ENCODE results near the gene SDR39U1.

- TF ChIP-seq, protein P1, sequence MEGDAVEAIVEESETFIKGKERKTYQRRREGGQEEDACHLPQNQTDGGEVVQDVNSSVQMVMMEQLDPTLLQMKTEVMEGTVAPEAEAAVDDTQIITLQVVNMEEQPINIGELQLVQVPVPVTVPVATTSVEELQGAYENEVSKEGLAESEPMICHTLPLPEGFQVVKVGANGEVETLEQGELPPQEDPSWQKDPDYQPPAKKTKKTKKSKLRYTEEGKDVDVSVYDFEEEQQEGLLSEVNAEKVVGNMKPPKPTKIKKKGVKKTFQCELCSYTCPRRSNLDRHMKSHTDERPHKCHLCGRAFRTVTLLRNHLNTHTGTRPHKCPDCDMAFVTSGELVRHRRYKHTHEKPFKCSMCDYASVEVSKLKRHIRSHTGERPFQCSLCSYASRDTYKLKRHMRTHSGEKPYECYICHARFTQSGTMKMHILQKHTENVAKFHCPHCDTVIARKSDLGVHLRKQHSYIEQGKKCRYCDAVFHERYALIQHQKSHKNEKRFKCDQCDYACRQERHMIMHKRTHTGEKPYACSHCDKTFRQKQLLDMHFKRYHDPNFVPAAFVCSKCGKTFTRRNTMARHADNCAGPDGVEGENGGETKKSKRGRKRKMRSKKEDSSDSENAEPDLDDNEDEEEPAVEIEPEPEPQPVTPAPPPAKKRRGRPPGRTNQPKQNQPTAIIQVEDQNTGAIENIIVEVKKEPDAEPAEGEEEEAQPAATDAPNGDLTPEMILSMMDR (IDR thresholded peaks at IDR 0.05; ENCODE audit: poor library complexity, severe bottlenecking), result no peak
- TF ChIP-seq POLR2AphosphoS5 (IDR thresholded peaks at IDR 0.05) (no peak), RAD21 (conservative IDR thresholded peaks at IDR 0.05) (no peak), EZH2 (IDR thresholded peaks at IDR 0.05; ENCODE audit: borderline replicate concordance, insufficient read depth, low read length, poor library complexity, severe bottlenecking) (no peak), MXI1 (conservative IDR thresholded peaks at IDR 0.05; ENCODE audit: poor library complexity, severe bottlenecking) (no peak), EP300 (conservative IDR thresholded peaks at IDR 0.05; ENCODE audit: poor library complexity, severe bottlenecking) (no peak)
- TF ChIP-seq, protein P2, sequence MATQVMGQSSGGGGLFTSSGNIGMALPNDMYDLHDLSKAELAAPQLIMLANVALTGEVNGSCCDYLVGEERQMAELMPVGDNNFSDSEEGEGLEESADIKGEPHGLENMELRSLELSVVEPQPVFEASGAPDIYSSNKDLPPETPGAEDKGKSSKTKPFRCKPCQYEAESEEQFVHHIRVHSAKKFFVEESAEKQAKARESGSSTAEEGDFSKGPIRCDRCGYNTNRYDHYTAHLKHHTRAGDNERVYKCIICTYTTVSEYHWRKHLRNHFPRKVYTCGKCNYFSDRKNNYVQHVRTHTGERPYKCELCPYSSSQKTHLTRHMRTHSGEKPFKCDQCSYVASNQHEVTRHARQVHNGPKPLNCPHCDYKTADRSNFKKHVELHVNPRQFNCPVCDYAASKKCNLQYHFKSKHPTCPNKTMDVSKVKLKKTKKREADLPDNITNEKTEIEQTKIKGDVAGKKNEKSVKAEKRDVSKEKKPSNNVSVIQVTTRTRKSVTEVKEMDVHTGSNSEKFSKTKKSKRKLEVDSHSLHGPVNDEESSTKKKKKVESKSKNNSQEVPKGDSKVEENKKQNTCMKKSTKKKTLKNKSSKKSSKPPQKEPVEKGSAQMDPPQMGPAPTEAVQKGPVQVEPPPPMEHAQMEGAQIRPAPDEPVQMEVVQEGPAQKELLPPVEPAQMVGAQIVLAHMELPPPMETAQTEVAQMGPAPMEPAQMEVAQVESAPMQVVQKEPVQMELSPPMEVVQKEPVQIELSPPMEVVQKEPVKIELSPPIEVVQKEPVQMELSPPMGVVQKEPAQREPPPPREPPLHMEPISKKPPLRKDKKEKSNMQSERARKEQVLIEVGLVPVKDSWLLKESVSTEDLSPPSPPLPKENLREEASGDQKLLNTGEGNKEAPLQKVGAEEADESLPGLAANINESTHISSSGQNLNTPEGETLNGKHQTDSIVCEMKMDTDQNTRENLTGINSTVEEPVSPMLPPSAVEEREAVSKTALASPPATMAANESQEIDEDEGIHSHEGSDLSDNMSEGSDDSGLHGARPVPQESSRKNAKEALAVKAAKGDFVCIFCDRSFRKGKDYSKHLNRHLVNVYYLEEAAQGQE (IDR thresholded peaks at IDR 0.05; ENCODE audit: borderline replicate concordance), result no peak
Measured at GRCh38 chr14:24430143-24430681, 12.4 kb downstream of the SDR39U1 start.

Measured in neural cell (in vitro differentiated cells).